NK-92 (cell line): ENCODE data around the gene NR2C1.
"Not testable (repeated sequence)": the region's sequence is repeated elsewhere in the genome, so short reads cannot be mapped to it uniquely, and the experiment has no call there.

Experiments
- DNase-seq: peaks from one replicate; lab custom pipeline; 2025; ENCODE audit not compliant: unreplicated experiment; lab: John Stamatoyannopoulos, UW

Gene NR2C1

DNA sequence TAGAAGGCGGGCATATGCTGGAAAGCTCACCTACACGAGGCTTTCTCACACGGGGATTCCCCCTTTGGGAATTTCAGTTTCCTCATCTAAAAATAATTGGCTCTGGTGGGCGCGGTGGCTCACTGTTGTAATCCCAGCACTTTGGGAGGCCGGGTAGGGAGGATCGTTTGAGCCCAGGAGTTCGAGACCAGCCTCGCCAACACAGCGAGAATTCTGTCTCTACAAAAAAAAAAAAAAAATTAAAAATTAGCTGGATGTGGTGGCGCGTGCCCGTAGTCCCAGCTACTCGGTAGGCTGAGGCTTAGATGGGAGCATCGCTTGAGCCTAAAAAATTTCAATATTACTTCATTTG is 69.5 kb downstream of the NR2C1 start:
- no peak for DNase-seq

DNA sequence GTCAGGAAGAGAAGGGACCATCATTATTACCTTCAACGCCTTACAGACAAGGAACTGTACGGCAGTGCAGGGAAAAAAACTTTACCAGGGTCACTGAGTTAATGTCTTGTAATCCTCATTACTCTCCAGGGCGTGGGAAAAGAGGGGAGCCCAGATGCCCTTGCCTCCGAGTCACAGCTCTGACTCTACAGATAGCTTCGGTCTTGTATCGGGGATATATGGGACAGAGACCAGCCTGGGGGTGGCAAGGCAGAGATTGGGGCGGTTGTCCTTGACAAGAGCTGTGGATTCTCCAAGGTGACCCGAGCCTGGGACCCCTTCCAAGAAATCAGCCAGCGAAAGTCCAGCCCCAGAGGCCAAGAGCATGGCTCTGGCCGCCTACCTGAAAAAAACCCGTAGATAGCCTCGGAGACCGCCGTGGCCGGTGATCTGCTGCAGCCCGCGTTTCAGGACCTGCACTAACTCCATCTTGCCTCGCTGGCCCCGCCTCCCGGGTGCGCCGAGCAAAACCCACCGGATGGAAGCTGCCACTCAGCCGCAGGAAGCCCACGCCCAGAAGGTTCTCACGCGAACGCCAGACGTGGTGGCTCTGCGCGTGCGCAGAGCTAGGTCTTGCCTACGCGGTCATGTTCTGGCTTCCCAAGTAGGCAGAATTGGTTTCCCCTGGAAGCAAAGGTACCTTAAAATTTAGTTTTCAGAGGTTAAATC is 70.1 kb downstream of the NR2C1 start, which contains the start of gene NDUFA12:
Gene NDUFA12, minus strand, starts transcription at position 485 of the 708 bp plus-strand sequence. Its CDS starts 17 bp downstream, at position 468.
- peak; percentile 56 for DNase-seq

DNA sequence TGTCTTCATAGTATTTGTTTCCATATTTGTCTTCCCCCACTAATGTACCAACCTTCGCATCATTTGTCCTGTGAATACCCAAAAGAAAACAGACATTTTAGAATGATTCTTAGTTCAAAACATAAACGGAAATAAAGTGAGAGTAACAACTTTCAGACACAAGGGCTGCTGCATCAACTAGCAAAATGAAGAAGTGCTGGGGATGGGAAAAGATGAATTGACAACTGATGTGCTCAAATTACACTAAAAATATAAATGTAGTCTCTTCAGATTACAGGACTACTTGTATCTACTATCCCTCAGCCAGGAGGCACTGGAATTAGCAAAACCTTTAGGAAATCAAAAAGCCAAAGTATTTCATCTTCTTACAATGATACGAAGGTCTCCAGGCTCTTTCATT is 70.7 kb downstream of the NR2C1 start:
- DNase-seq = no peak

DNA sequence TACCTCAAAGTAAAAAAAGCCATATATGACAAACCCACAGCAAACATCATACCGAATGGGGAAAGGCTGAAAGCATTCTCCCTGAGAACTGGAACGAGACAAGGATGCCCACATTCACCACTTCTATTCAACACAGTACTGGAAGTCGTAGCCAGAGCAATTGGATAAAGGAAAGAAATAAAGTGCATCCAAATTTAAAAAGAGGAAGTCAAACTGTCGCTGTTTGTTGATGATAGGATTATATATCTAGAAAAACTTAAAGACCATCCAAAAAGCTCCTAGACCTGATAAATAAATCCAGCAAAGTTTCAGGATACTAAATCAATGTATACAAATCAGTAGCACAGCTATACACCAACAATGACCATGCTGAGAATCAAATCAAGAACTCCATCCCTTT is 75.1 kb downstream of the NR2C1 start:
- DNase-seq = no peak

DNA sequence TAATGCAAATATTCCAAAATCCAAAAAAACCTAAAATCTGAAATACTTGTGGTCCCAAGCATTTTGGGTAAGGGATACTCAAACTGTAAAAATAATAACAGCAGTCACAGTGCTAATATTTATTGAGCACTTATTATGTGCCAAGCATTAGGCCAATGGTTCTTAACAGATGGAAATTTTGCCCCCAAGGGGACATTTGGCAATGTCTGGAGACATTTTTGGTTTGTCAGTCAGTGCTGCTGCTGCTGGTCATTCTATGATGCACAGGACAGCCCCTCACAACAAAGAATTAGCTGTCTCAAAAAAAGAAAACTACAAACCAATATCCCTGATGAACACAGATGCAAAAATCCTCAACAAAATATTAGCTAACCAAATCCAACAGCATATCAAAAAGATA is 75.7 kb downstream of the NR2C1 start:
- DNase-seq = no peak

DNA sequence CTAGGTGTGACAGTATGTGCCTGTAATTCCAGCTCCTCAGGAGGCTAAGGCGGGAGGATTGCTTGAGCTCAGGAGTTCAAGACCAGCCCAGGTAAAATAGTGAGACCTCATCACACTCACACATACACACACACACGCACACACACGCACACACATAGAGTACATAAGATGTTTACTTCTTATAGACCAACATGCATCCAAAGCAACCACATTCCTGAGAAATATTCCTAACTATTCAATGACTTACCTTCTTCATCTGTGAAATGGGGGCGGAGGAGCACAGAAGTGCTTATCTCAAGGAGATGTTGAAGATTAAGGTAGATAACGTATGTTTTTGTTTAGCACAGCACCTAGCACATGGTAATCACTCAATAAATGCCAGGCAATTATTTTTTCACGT is 76.4 kb downstream of the NR2C1 start:
- no peak for DNase-seq

DNA sequence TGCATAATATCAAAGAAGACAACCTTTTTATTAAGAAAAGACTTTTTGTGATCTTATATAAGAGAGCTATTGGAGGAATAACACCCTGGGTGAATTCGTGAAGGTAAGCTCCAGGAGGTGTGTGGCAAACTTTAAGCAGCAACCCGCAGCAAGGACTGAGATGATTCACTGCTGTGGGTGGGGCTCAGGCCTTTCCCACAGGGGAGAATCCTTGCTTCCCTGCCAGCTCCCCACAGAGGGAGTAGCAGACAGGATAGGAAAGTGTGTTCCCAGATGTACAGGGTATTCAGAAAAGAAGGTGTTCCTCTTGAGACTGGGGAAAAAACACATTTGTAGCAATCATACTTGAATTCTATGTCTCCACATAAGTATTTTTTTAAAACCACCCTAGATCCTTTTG is 79.1 kb downstream of the NR2C1 start:
- no peak for DNase-seq

DNA sequence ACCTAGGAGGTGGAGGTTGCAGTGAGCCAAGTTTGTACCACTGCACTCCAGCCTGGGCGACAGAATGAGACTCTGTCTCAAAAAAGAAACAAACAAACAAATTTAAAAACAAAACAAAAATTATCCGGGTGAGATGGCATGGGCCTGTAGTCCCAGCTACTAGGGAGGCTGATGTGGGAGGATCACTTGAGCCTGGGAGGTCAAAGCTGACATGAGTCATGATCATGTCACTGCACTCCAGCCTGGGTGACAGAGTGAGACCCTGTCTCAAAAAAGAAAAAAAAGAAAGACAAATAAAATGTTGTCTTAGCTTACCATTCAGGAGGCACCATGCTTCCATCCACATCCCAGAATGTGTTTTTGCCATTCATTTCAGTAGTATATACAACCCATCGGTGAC is 79.6 kb downstream of the NR2C1 start:
- not testable (repeated sequence) for DNase-seq

DNA sequence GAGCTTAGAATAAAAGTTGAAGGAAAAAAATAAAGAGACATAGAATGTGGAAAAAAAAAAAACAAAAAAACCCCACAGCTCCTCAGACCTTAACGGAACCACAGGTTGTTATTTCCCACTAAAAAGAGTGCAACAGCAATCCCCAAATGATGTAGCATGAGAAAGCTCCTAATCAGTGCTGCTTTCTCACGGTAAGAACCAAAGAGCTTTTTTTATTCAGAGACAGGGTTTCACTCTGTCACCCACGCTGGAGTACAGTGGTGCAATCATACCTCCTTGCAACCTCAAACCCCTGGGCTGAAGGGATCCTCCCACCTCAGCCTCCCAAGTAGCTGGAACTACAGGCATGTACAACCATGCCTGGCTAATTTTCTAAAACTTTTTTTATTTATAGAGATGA is 83.2 kb downstream of the NR2C1 start:
- DNase-seq = no peak

DNA sequence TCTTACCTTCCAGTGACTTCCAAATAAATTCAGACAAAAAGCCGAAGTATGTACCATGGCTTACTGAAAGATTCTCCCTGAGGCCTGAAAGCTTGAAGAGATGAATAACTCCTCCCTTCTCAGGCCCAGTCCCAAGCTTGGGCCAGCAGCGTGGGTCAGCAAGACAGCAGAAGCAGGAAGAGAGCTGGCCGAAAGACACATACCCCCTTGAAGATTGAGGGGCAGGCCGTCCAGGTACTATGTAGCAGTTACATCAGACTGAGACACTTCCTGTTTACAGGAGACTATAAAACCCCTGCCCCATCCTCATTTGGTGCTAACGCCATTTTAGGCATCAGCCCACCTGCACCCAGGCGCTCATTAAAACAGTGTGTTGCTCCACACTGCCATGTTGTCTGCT is 84.9 kb downstream of the NR2C1 start:
- DNase-seq = no peak

DNA sequence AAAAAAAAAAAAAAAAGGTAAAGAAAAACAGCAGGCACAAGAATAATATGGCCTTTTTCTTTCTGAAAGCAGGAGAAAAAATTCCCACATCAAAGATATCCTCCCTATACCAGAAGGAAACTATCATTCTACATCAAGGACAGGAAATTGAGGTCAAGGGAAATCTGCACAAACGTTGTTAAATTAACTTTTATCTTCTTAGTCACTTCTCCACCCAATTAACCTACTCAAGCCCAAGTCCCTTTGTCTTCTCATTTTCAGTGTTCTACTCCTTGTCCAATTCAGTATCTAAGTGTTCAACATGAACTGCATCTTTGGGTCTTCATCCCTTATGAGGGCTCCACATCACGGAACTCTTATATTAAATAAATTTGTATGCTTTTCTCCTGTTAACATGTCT is 85.6 kb downstream of the NR2C1 start:
- DNase-seq = no peak

DNA sequence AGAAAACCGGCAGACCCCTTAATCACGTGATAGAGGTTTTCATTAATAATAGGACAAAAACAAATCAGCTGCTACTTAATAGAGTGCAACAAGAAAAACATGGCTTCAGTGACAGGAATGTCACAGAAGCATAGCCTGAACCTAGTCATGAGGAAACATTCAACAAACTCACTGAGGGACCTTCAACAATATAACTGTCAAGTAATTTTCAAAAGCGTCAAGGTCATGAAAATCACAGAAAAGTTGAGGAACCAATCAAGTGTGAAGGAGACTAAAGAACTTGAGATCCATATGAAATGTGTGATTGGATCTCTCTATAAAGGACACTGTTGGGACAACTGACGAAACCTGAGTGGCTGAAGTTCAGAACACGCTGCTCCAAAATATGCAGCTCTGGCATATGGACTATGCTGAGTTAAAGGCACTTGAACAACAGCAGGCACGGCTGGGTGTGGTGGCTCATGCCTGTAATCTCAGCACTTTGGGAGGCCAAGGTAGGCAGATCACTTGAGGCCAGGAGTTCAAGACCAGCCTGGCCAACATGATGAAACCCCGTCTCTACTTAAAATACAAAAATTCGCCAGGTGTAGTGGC is 86.2 kb downstream of the NR2C1 start:
- no peak for DNase-seq

DNA sequence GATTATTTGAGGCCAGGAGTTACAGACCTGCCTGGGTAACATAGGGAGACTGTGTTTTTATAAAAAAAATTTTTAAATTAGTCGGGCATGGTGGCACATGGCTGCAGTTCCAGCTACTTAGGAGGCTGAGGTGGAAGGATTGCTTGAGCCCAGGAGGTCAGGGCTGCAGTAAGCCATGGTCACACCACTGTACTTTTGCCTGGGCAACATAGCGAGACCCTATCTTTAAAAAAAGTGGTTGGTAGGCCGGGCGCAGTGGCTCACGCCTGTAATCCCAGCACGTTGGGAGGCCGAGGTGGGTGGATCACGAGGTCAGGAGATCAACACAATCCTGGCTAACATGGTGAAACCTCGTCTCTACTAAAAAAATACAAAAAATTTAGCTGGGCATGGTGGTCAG is 88.3 kb downstream of the NR2C1 start:
- not testable (repeated sequence) for DNase-seq

DNA sequence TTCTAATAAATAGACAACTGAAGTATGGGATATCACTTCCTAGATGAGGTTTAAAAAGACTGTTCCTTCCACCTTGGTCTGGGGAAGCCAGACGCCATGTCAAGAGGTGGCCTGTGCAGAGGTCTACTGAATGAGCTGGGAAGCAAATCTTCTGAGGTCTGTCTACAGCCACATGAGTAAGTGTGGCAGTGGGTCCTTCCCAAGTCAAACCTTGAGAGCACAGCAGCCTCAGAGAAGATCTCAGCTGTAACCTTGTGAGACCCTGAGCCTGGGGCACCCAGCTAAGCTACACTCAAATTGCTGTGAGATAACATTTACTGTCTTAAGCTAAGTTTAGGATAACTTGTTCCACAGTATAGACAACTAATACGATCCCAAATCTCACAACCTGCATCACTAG is 90.1 kb downstream of the NR2C1 start:
- DNase-seq = no peak

DNA sequence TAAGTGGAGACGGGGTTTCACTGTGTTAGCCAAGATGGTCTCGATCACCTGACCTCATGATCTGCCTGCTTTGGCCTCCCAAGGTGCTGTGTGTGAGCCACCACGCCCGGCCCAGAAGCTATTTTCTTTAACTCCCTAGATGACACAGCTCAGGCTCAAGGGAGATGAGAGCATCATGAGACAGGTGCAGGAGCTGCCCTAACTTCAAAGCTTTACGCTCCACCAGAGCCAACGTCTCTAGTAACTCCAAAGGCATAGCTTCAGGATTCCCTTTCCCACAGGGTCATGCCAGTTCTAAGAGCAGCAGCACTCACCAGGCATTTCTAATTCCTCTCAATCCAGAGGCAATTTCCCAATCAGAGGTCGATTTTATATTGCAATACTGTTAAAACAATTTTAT is 91.0 kb downstream of the NR2C1 start:
- DNase-seq = no peak

DNA sequence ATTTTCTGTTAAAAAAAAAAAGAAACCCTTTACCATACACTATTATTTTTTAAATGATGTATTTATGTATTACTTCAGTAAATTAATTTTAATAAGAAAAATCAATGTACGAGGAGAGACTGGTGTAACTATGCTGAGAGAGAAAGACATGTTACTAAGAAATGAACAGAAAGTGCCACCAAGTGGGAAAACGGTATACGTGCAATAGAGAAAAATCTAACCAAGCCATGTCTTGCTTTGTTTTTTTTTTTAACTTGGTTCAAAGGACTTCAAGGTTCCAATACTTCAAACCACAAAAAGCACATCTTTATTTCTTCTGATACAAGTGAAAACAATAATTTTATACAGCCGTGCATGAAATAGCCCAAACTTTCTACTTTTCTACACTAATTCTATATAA is 92.8 kb downstream of the NR2C1 start:
- DNase-seq = no peak

DNA sequence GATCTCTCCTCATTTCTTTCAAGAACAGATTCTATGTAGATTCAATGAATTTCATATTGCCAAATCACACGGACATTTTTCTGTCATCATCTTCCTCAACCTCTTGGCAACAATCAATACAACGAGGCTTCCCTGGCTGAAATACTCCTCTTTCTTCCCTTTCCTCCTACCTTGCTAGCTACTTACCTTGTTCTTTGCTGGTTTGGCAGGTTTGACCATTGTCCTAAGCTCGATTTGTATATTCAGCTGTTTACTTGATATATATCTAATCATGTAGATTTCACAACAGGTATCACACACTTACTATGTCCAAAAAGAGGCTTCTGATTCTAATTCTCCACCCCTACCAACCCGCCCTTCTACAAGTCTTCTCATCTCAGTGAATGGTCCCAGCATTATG is 93.5 kb downstream of the NR2C1 start:
- DNase-seq = no peak

DNA sequence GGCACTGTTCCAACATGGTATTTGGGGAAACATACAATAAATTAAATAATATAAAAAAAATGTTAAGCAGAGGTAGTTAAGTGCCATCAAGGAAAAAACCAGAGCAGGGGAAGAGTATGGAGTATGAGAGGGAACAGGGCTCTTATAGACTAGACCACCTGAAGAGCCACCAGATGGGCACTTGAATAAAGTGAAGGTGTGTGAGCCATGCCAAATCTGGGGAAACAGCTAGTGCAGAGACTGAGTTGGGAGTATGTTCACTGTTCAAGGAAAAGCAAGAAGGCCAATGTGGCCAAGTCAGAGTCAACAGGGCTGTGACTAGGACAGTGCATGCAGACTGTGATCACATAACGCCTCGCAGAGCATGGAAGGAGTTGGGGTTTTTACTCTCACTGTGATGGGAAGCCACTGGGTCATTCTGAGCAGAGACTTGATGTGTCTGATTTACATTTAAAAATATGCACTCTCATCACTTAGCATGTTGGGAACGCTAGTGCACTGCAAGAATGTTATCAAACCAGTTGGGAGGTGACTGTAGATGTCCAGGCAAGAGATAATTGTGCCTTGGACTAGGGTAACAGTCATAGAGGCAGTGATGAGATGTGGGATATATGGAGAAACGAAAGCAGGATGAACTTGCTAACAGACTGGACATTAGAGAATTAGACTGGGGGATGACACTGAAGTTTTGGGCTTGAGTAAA is 95.5 kb downstream of the NR2C1 start:
- DNase-seq = no peak

DNA sequence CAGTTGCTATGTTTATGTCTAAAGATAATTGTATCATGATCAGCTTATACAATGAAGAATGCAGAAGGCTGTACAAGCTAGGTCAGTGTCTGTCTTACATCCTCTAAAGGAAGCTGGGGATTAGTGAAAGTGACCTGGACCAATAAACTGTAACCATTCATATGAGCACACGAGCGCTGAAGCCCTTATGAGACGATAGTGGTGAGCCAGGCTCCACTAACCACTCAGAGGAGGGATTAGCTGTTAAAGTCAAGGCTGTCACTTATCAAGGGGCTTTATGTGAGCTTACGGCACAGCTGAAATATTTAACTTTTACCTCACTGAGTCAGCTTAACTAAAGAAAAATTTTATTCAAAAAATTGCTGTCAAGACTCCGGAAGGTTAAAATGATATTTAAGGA is 100.2 kb downstream of the NR2C1 start:
- no peak for DNase-seq

DNA sequence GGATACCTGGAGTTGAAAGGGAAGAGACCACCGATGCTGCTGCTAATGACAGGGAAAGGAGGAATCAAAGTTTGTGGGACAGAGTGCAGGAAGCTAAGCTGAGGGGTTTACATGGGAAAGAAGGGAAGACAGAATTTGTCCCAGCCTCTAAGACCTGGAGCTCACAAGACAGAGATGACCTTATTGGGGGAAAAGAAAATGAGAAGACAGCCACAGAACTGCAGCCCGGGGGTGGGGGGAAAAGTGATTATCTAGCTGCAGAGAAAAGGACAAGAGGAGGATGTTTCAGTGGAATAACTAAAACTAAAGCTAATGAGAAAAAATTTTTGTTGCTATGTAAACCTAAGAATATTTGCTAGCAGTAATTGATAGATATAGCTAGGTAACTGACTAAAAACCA is 100.6 kb downstream of the NR2C1 start:
- DNase-seq = no peak

DNA sequence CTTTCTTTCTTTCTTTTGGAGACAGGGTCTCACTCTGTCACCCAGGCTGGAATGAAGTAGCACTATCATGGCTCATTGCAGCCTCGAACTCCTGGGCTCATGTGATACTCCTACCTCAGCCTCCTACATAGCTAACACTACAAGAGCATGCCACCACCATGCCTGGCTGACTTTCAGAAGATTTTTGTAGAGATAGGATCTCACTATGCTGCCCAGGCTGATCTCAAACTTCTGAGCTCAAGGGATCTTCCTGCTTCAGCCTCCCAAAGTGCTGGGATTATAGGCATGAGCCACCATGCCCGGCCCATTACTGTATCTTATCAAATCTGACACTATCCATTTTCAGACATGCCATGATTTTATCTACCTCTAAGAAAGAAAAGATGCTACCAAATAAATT is 101.5 kb downstream of the NR2C1 start:
- no peak for DNase-seq

DNA sequence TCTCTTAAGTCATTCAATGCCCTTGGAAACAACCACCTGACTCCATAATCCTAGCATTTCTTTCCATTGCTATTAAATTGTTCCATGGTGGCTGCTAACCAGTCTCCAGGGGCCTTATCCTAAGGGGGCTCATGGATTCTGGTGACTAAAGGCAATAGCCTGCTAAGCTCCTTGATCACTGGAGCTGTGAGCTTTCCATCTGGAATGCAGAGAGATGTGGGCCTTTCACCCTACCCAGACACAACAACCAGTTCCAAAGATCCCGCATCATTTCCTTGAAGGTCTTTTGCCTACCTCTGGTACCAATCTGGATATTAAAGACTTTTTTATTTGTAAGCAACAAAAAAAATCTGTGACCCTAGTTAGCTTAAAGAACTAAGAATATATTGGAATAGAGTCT is 102.9 kb downstream of the NR2C1 start:
- no peak for DNase-seq
